ENCODE results near the gene STIP1.

DNA sequence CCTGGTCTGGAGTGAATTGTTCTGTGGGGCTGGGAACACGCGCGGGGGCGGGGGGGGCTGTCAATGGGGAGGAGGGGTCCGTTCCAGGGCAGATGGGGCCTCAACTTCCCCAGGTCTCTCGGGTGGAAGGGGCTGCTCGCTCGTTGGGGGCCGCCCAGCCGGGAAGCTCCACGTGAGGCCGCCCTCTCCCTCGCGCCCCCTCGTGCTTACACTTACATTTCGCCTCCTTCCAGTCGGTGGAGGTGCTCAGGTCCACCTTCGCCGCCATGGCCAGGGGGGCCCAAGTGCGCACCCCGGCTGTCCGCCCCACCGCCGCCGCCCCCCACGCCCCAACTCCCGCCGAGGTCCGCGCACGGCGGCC, 20.5 kb upstream of the STIP1 start:
- TF ChIP-seq, protein P1, sequence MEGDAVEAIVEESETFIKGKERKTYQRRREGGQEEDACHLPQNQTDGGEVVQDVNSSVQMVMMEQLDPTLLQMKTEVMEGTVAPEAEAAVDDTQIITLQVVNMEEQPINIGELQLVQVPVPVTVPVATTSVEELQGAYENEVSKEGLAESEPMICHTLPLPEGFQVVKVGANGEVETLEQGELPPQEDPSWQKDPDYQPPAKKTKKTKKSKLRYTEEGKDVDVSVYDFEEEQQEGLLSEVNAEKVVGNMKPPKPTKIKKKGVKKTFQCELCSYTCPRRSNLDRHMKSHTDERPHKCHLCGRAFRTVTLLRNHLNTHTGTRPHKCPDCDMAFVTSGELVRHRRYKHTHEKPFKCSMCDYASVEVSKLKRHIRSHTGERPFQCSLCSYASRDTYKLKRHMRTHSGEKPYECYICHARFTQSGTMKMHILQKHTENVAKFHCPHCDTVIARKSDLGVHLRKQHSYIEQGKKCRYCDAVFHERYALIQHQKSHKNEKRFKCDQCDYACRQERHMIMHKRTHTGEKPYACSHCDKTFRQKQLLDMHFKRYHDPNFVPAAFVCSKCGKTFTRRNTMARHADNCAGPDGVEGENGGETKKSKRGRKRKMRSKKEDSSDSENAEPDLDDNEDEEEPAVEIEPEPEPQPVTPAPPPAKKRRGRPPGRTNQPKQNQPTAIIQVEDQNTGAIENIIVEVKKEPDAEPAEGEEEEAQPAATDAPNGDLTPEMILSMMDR (IDR thresholded peaks at IDR 0.05; ENCODE audit: low read length): no peak
- TF ChIP-seq EZH2 (optimal IDR thresholded peaks at IDR 0.05; ENCODE audit: low read depth, low read length): no peak

Data from MM.1S (cell line).